SK-N-SH (cell line): ENCODE results near the gene MPO. TPM values are rescaled to one million over a fixed set of nuclear protein-coding genes. Genes with fewer than 3 reads are reported as not detected.

Experiments
- CHD2 ChIP-seq: fragments of 150-350 bp; IDR thresholded peaks from 2 replicates; pipeline ENCODE4 v1.6.1; 2018; ENCODE audit warnings: low read length; ENCODE audit not compliant: partially characterized antibody
- EP300 ChIP-seq, 2 experiments: IDR thresholded peaks; 2 replicates each; pipeline versions ENCODE4 v1.4.0 to v1.6.1; 2012; ENCODE audit warnings: borderline replicate concordance in 1 of 2, low read depth in 1 of 2, low read length in 1 of 2
- EZH2phosphoT487 ChIP-seq: fragments of 200-600 bp; sonication (generic); IDR thresholded peaks from 2 replicates; pipeline ENCODE4 v1.6.1; 2017; ENCODE audit warnings: low read depth, mixed run types, mild to moderate bottlenecking, antibody characterized with exemption, moderate library complexity, borderline replicate concordance
- FOXM1 ChIP-seq: IDR thresholded peaks from 2 replicates; pipeline ENCODE4 v1.4.0; 2012; ENCODE audit warnings: low read depth, mild to moderate bottlenecking
- MEF2A ChIP-seq: IDR thresholded peaks from 2 replicates; pipeline ENCODE4 v1.4.0; 2012; ENCODE audit warnings: low read depth, borderline replicate concordance
- NFIC ChIP-seq: IDR thresholded peaks from 2 replicates; pipeline ENCODE4 v1.4.0; 2012; ENCODE audit warnings: borderline replicate concordance
- NRF1 ChIP-seq: IDR thresholded peaks from 2 replicates; pipeline ENCODE4 v1.6.1; 2012; ENCODE audit warnings: low read depth, mild to moderate bottlenecking, low read length
- RCOR1 ChIP-seq: fragments of 150-350 bp; IDR thresholded peaks from 2 replicates; pipeline ENCODE4 v1.6.1; 2017; ENCODE audit warnings: antibody characterized with exemption, low read length
- REST ChIP-seq: IDR thresholded peaks from 2 replicates; pipeline ENCODE4 v1.6.1; 2012; ENCODE audit warnings: mild to moderate bottlenecking, low read depth, low read length, moderate library complexity
- RFX5 ChIP-seq: IDR thresholded peaks from 2 replicates; pipeline ENCODE4 v1.6.1; 2012; ENCODE audit warnings: mild to moderate bottlenecking, improper control_type of control experiment, low read length
- SMC3 ChIP-seq: IDR thresholded peaks from 2 replicates; pipeline ENCODE4 v1.6.1; 2012; ENCODE audit warnings: low read depth, low read length, improper control_type of control experiment
- TAF1 ChIP-seq: IDR thresholded peaks from 2 replicates; pipeline ENCODE4 v1.6.1; 2012; ENCODE audit warnings: low read depth, mild to moderate bottlenecking, low read length, moderate library complexity, borderline replicate concordance
- YY1 ChIP-seq: IDR thresholded peaks from 2 replicates; pipeline ENCODE4 v1.4.0; 2012; ENCODE audit warnings: low read depth, mild to moderate bottlenecking
- polyA plus RNA-seq, 3 experiments: library from polyadenylated mRNA; depleted of rRNA; stranded (reverse); fragments of >200 nt; gene quantifications; 2 replicates each; pipeline ENCODE4 v1.2.3, GENCODE V29; 2012
- TF ChIP-seq, protein P1 (sequence below): fragments of 150-350 bp; IDR thresholded peaks from 2 replicates; pipeline ENCODE4 v1.6.1; 2017; ENCODE audit warnings: antibody characterized with exemption, low read length, low read depth, borderline replicate concordance
- TF ChIP-seq, protein P2 (sequence below): IDR thresholded peaks from 2 replicates; pipeline ENCODE4; 2012

The MPO gene
- polyA plus RNA-seq, 1 of the 3 experiments (the other 2 are of a cell fraction) = not detected

GRCh38 chr17:58224315-58224714 is 56.4 kb downstream of the MPO start (continued):
- TF ChIP-seq NRF1 (no peak), SMC3 (no peak), FOXM1 (no peak), EZH2phosphoT487 (no peak), YY1 (no peak), NFIC (peak; percentile 40; the same call in 1 of the 2 replicates), REST (no peak), RCOR1 (no peak), CHD2 (no peak), EP300 (IDR thresholded peaks at IDR 0.05; ENCODE audit: borderline replicate concordance in 1 of 2, low read depth in 1 of 2, low read length in 1 of 2) (peak in 1 of 2 experiments; percentile 50; a peak in 1 of 4 replicates), MEF2A (no peak), TAF1 (no peak), RFX5 (no peak)
- TF ChIP-seq, protein P1, sequence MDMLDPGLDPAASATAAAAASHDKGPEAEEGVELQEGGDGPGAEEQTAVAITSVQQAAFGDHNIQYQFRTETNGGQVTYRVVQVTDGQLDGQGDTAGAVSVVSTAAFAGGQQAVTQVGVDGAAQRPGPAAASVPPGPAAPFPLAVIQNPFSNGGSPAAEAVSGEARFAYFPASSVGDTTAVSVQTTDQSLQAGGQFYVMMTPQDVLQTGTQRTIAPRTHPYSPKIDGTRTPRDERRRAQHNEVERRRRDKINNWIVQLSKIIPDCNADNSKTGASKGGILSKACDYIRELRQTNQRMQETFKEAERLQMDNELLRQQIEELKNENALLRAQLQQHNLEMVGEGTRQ = no peak
- TF ChIP-seq, protein P2, sequence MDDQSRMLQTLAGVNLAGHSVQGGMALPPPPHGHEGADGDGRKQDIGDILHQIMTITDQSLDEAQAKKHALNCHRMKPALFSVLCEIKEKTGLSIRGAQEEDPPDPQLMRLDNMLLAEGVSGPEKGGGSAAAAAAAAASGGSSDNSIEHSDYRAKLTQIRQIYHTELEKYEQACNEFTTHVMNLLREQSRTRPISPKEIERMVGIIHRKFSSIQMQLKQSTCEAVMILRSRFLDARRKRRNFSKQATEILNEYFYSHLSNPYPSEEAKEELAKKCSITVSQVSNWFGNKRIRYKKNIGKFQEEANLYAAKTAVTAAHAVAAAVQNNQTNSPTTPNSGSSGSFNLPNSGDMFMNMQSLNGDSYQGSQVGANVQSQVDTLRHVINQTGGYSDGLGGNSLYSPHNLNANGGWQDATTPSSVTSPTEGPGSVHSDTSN = peak; percentile 95

Other genes starting within 250 kb of the MPO start
- gene DYNLL2, start 197.5 kb downstream of the MPO start, polyA plus RNA-seq (2012; rRNA removed) = 27.0 and 27.4 TPM in 2 replicates
- not detected in 2 replicates for gene OR4D1, start 132.6 kb downstream of the MPO start, polyA plus RNA-seq (2012; rRNA removed)
- not detected in 2 replicates for gene OR4D2, start 114.0 kb downstream of the MPO start, polyA plus RNA-seq (2012; rRNA removed)
- 0.02 TPM in 1 of 2 replicates, not detected in the other for gene EPX, start 88.2 kb downstream of the MPO start, polyA plus RNA-seq (2012; rRNA removed)
- 28.5 and 32.8 TPM in 2 replicates for gene MKS1, start 61.7 kb downstream of the MPO start, polyA plus RNA-seq (2012; rRNA removed)
- 0.02 TPM in 1 of 2 replicates, not detected in the other for gene LPO, start 42.4 kb downstream of the MPO start, polyA plus RNA-seq (2012; rRNA removed)
- 0.79 and 1.9 TPM in 2 replicates for gene TSPOAP1, start 47.9 kb upstream of the MPO start, polyA plus RNA-seq (2012; rRNA removed)
- gene SUPT4H1, start 71.3 kb upstream of the MPO start, polyA plus RNA-seq (2012; rRNA removed) = 165 and 205 TPM in 2 replicates
- not detected in 2 replicates for gene RNF43, start 136.6 kb upstream of the MPO start, polyA plus RNA-seq (2012; rRNA removed)
- gene HSF5, start 207.5 kb upstream of the MPO start, polyA plus RNA-seq (2012; rRNA removed) = not detected in 2 replicates
- gene MTMR4, start 233.7 kb upstream of the MPO start, polyA plus RNA-seq (2012; rRNA removed) = 23.3 and 30.4 TPM in 2 replicates